ENCODE measurements around the gene CYP17A1.

DNA sequence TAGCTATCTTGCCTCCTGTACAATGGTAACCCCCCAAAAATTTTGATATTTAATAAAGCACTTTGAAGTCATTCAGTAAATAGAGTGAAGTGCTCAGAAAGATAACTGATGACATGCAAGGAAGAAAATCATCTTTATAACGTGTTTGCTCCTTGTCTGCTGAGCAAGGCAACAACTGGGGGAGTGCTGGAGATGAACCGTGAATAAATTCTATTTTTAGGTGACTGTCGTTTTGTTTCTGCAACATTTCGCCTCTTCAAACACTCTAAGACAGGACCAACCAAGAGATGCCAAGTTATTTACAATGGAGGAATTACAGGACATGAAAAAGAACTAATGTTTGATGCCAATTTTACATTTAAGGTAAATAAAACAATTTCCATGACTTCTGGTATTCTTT is 41.4 kb upstream of the CYP17A1 start:
- TF ChIP-seq JUN (CRISPR knock-in tag; IDR thresholded peaks at IDR 0.05) (no peak), EMX1 (CRISPR knock-in tag; IDR thresholded peaks at IDR 0.05) (no peak), CTCF (IDR thresholded peaks at IDR 0.05) (no peak), FOXP1 (CRISPR knock-in tag; IDR thresholded peaks at IDR 0.05; ENCODE audit: borderline replicate concordance) (no peak), ZNF423 (CRISPR knock-in tag; IDR thresholded peaks at IDR 0.05) (no peak), SP1 (CRISPR knock-in tag; conservative IDR thresholded peaks at IDR 0.05) (no peak), MAX (CRISPR knock-in tag; IDR thresholded peaks at IDR 0.05) (no peak), SMAD3 (CRISPR knock-in tag; IDR thresholded peaks at IDR 0.05; ENCODE audit: borderline replicate concordance) (no peak), NR2C2 (CRISPR knock-in tag; IDR thresholded peaks at IDR 0.05) (no peak)
